GM23338 (cell line): ENCODE measurements around the gene CEP78. TPM values are rescaled to one million over a fixed set of nuclear protein-coding genes. Genes with fewer than 3 reads are reported as not detected.

ENCODE experiments used
- ATAC-seq: fragments of 200-7000 bp; cut with Tn5 transposase; 3 replicates; pipeline ENCODE4 v1.9.1; 2020
- DNase-seq: peaks from one replicate; pipeline ENCODE4 v3.0.0-alpha.2; 2015; ENCODE audit warnings: low spot score
- H2AFZ ChIP-seq: fragments of 200-600 bp; sonication (generic); 2 replicates; pipeline ENCODE4 v1.8.0; 2016; ENCODE audit warnings: antibody characterized with exemption, mild to moderate bottlenecking, moderate library complexity
- H3F3A ChIP-seq: fragments of 200-600 bp; sonication (generic); replicated peaks from 2 replicates; pipeline ENCODE4 v1.8.0; 2017; ENCODE audit warnings: antibody characterized with exemption, mixed run types, low read depth
- H3K27ac ChIP-seq: fragments of 200-600 bp; sonication (generic); 2 replicates; pipeline ENCODE4 v1.6.1; 2016; ENCODE audit warnings: low read depth
- H3K27me3 ChIP-seq: fragments of 200-600 bp; sonication (generic); 2 replicates; pipeline ENCODE4 v1.8.0; 2016; ENCODE audit warnings: mild to moderate bottlenecking, mixed run types, moderate library complexity; ENCODE audit not compliant: insufficient read depth
- H3K36me3 ChIP-seq: fragments of 200-600 bp; sonication (generic); 2 replicates; pipeline ENCODE4 v1.8.0; 2016; ENCODE audit warnings: mild to moderate bottlenecking; ENCODE audit not compliant: insufficient read depth
- H3K4me1 ChIP-seq: fragments of 200-600 bp; sonication (generic); 2 replicates; pipeline ENCODE4 v1.8.0; 2016; ENCODE audit warnings: mild to moderate bottlenecking, moderate library complexity; ENCODE audit not compliant: insufficient read depth
- H3K4me2 ChIP-seq: fragments of 200-600 bp; sonication (generic); 2 replicates; pipeline ENCODE4 v1.7.1; 2017; ENCODE audit warnings: mixed run types
- H3K4me3 ChIP-seq: fragments of 200-600 bp; sonication (generic); 2 replicates; pipeline ENCODE4 v1.6.1; 2016; ENCODE audit warnings: mixed run types
- H3K79me2 ChIP-seq: fragments of 200-600 bp; sonication (generic); replicated peaks from 2 replicates; pipeline ENCODE4 v1.8.0; 2017; ENCODE audit warnings: mild to moderate bottlenecking; ENCODE audit not compliant: insufficient read depth
- H3K9me2 ChIP-seq: fragments of 200-600 bp; sonication (generic); 2 replicates; pipeline ENCODE4 v1.8.0; 2017; ENCODE audit not compliant: insufficient read depth
- H4K20me1 ChIP-seq: fragments of 200-600 bp; sonication (generic); replicated peaks from 2 replicates; pipeline ENCODE4 v1.8.0; 2017; ENCODE audit warnings: mild to moderate bottlenecking; ENCODE audit not compliant: insufficient read depth
- H3K27ac Mint-ChIP-seq: 2 replicates; pipeline ENCODE4 v1.8.0; 2020; ENCODE audit warnings: inconsistent platforms, mild to moderate bottlenecking, moderate library complexity, mixed read lengths
- H3K27me3 Mint-ChIP-seq: 3 replicates; pipeline ENCODE4 v1.8.0; 2022; ENCODE audit warnings: low read depth, mild to moderate bottlenecking, moderate library complexity, mixed read lengths, inconsistent platforms; ENCODE audit not compliant: insufficient read depth, poor library complexity
- H3K36me3 Mint-ChIP-seq: 3 replicates; pipeline ENCODE4 v1.8.0; 2021; ENCODE audit warnings: low read depth, mild to moderate bottlenecking, inconsistent platforms, moderate library complexity, mixed read lengths
- H3K4me1 Mint-ChIP-seq: 3 replicates; pipeline ENCODE4 v1.8.0; 2020; ENCODE audit warnings: mild to moderate bottlenecking, inconsistent platforms, mixed read lengths
- H3K4me3 Mint-ChIP-seq: 3 replicates; pipeline ENCODE4 v1.8.0; 2021; ENCODE audit warnings: moderate library complexity, mild to moderate bottlenecking, inconsistent platforms, mixed read lengths
- H3K9me3 Mint-ChIP-seq: 3 replicates; pipeline ENCODE4 v1.8.0; 2020; ENCODE audit warnings: moderate library complexity, mild to moderate bottlenecking, inconsistent platforms, mixed read lengths
- EZH2 ChIP-seq: fragments of 200-600 bp; sonication (generic); IDR thresholded peaks from one replicate; pipeline ENCODE4 v1.8.0; 2017; ENCODE audit warnings: antibody characterized with exemption, mild to moderate bottlenecking, low read depth; ENCODE audit not compliant: unreplicated experiment
- EZH2phosphoT487 ChIP-seq: fragments of 200-600 bp; sonication (generic); IDR thresholded peaks from one replicate; pipeline ENCODE4 v1.8.1; 2018; ENCODE audit warnings: antibody characterized with exemption; ENCODE audit not compliant: unreplicated experiment
- JUNB ChIP-seq: IDR thresholded peaks from one replicate; pipeline ENCODE4 v1.6.1; 2016; ENCODE audit warnings: antibody characterized with exemption; ENCODE audit not compliant: unreplicated experiment
- NANOG ChIP-seq: IDR thresholded peaks from 2 replicates; pipeline ENCODE4 v1.6.1; 2016; ENCODE audit warnings: antibody characterized with exemption, borderline replicate concordance
- POLR2AphosphoS5 ChIP-seq: IDR thresholded peaks from 2 replicates; pipeline ENCODE4 v1.6.1; 2016; ENCODE audit warnings: antibody characterized with exemption, low read depth
- STAT1 ChIP-seq: IDR thresholded peaks from one replicate; pipeline ENCODE4 v1.6.1; 2016; ENCODE audit warnings: antibody characterized with exemption; ENCODE audit not compliant: unreplicated experiment
- ZNF114 ChIP-seq: fragments of 250-450 bp; sonication (Bioruptor Pico); IDR thresholded peaks from 2 replicates; pipeline ENCODE4 v1.5.0; 2020; ENCODE audit warnings: mild to moderate bottlenecking, moderate library complexity
- polyA plus RNA-seq: library from polyadenylated mRNA; unstranded; fragments of >200 nt; fragmentation: Nextera tagmentation; extraction: Ambion mirVana; gene quantifications from 2 replicates; pipeline ENCODE4 v1.2.1, GENCODE V29; 2016
- total RNA-seq: library from RNA; depleted of rRNA; stranded (reverse); fragments of >200 nt; shearing (Covaris generic); gene quantifications from 2 replicates; pipeline ENCODE4 v1.2.3, GENCODE V29; 2014
- TF ChIP-seq, protein P1 (sequence below): fragments of 250-450 bp; sonication (Bioruptor Pico); IDR thresholded peaks from 2 replicates; pipeline ENCODE4 v1.5.0; 2020; ENCODE audit warnings: mild to moderate bottlenecking, moderate library complexity
- TF ChIP-seq, protein P2 (sequence below): IDR thresholded peaks from 2 replicates; pipeline ENCODE4 v1.6.1; 2016; ENCODE audit warnings: antibody characterized with exemption

CEP78 gene
- total and polyA plus RNA-seq, 2 experiments from 2014 or later: 19.9 to 48.3 TPM

- H3K4me3 Mint-ChIP-seq: no peak overlapping the region; the same call in 2 of the 3 replicates
- TF ChIP-seq EZH2: no peak
- no peak for TF ChIP-seq ZNF114 (CRISPR knock-in tag)
- no peak for TF ChIP-seq POLR2AphosphoS5
- TF ChIP-seq NANOG: no peak
- TF ChIP-seq, protein P1, sequence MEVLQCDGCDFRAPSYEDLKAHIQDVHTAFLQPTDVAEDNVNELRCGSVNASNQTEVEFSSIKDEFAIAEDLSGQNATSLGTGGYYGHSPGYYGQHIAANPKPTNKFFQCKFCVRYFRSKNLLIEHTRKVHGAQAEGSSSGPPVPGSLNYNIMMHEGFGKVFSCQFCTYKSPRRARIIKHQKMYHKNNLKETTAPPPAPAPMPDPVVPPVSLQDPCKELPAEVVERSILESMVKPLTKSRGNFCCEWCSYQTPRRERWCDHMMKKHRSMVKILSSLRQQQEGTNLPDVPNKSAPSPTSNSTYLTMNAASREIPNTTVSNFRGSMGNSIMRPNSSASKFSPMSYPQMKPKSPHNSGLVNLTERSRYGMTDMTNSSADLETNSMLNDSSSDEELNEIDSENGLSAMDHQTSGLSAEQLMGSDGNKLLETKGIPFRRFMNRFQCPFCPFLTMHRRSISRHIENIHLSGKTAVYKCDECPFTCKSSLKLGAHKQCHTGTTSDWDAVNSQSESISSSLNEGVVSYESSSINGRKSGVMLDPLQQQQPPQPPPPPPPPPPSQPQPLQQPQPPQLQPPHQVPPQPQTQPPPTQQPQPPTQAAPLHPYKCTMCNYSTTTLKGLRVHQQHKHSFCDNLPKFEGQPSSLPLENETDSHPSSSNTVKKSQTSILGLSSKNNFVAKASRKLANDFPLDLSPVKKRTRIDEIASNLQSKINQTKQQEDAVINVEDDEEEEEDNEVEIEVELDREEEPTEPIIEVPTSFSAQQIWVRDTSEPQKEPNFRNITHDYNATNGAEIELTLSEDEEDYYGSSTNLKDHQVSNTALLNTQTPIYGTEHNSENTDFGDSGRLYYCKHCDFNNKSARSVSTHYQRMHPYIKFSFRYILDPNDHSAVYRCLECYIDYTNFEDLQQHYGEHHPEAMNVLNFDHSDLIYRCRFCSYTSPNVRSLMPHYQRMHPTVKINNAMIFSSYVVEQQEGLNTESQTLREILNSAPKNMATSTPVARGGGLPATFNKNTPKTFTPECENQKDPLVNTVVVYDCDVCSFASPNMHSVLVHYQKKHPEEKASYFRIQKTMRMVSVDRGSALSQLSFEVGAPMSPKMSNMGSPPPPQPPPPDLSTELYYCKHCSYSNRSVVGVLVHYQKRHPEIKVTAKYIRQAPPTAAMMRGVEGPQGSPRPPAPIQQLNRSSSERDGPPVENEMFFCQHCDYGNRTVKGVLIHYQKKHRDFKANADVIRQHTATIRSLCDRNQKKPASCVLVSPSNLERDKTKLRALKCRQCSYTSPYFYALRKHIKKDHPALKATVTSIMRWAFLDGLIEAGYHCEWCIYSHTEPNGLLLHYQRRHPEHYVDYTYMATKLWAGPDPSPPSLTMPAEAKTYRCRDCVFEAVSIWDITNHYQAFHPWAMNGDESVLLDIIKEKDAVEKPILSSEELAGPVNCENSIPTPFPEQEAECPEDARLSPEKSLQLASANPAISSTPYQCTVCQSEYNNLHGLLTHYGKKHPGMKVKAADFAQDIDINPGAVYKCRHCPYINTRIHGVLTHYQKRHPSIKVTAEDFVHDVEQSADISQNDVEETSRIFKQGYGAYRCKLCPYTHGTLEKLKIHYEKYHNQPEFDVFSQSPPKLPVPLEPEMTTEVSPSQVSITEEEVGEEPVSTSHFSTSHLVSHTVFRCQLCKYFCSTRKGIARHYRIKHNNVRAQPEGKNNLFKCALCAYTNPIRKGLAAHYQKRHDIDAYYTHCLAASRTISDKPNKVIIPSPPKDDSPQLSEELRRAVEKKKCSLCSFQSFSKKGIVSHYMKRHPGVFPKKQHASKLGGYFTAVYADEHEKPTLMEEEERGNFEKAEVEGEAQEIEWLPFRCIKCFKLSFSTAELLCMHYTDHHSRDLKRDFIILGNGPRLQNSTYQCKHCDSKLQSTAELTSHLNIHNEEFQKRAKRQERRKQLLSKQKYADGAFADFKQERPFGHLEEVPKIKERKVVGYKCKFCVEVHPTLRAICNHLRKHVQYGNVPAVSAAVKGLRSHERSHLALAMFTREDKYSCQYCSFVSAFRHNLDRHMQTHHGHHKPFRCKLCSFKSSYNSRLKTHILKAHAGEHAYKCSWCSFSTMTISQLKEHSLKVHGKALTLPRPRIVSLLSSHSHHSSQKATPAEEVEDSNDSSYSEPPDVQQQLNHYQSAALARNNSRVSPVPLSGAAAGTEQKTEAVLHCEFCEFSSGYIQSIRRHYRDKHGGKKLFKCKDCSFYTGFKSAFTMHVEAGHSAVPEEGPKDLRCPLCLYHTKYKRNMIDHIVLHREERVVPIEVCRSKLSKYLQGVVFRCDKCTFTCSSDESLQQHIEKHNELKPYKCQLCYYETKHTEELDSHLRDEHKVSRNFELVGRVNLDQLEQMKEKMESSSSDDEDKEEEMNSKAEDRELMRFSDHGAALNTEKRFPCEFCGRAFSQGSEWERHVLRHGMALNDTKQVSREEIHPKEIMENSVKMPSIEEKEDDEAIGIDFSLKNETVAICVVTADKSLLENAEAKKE (CRISPR knock-in tag): no peak
- TF ChIP-seq EZH2phosphoT487: no peak
- no peak for TF ChIP-seq JUNB
- no peak for TF ChIP-seq STAT1
- TF ChIP-seq, protein P2, sequence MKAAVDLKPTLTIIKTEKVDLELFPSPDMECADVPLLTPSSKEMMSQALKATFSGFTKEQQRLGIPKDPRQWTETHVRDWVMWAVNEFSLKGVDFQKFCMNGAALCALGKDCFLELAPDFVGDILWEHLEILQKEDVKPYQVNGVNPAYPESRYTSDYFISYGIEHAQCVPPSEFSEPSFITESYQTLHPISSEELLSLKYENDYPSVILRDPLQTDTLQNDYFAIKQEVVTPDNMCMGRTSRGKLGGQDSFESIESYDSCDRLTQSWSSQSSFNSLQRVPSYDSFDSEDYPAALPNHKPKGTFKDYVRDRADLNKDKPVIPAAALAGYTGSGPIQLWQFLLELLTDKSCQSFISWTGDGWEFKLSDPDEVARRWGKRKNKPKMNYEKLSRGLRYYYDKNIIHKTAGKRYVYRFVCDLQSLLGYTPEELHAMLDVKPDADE: no peak
- H3K36me3 Mint-ChIP-seq: peaks cover 7% of the 10 kb centered on the region
- Histone ChIP-seq H3K79me2 (peaks cover 21% of the 10 kb centered on the region), H3K27me3 (no peaks in the 10 kb centered on the region), H3K36me3 (peaks cover under 1% of the 10 kb centered on the region; the same call in 1 of the 2 replicates), H2AFZ (no peak overlapping the region), H4K20me1 (peaks cover 2% of the 10 kb centered on the region; the same call in 1 of the 2 replicates), H3K4me3 (peak overlapping the region; percentile 97), H3K4me1 (peaks cover 7% of the 10 kb centered on the region; the same call in 1 of the 2 replicates), H3F3A (no peaks in the 10 kb centered on the region), H3K27ac (no peak overlapping the region), H3K9me2 (no peaks in the 10 kb centered on the region), H3K4me2 (peak overlapping the region; percentile 82)
- DNase-seq: no peak
- ATAC-seq: no peak
- H3K27me3 Mint-ChIP-seq: peaks cover 9% of the 10 kb centered on the region
- H3K9me3 Mint-ChIP-seq: no peaks in the 10 kb centered on the region; the same call in 2 of the 3 replicates
- H3K27ac Mint-ChIP-seq: no peak overlapping the region; the same call in 1 of the 2 replicates
- H3K4me1 Mint-ChIP-seq: peaks cover 18% of the 10 kb centered on the region
These were observed 1.1 kb upstream of the CEP78 start for GRCh38 chr9:78234810-78235209.
